Breast epithelium (tissue), 4 donors: ENCODE results near the gene KLF3. TPM values are rescaled to one million over a fixed set of nuclear protein-coding genes. Genes with fewer than 3 reads are reported as not detected.

Experiments
- DNase-seq, 2 donors: peaks; one replicate each; pipeline ENCODE4 v3.0.0-alpha.2; 2019; ENCODE audit warnings: low spot score in 2 of 2
- H3K27ac ChIP-seq, 2 donors: fragments of 200-600 bp; sonication (generic) in 1 of 2; one replicate each; pipeline ENCODE4 v1.5.1; 2016 to 2019; ENCODE audit warnings: mild to moderate bottlenecking in 1 of 2
- H3K27me3 ChIP-seq, 2 donors: fragments of 200-600 bp; sonication (generic) in 1 of 2; one replicate each; pipeline versions ENCODE4 v1.5.1 to v1.6.0; 2017 to 2019; ENCODE audit warnings: control low read depth in 1 of 2, mild to moderate bottlenecking in 1 of 2
- H3K36me3 ChIP-seq: fragments of 200-600 bp; one replicate; pipeline ENCODE4 v1.5.1; 2019
- H3K4me1 ChIP-seq, 2 donors: fragments of 200-600 bp; sonication (generic); one replicate each; pipeline ENCODE4 v1.5.1; 2016 to 2019; ENCODE audit warnings: control low read depth in 1 of 2
- H3K4me3 ChIP-seq, 3 donors: fragments of 200-600 bp; sonication (generic); 1 replicate in 2 of 3; 2 replicates in 1 of 3; pipeline ENCODE4 v1.5.1; 2016 to 2019; ENCODE audit warnings: mild to moderate bottlenecking in 3 of 3, moderate library complexity in 2 of 3
- H3K9me3 ChIP-seq, 2 donors: fragments of 200-600 bp; sonication (generic) in 1 of 2; one replicate each; pipeline ENCODE4 v1.5.1; 2016 to 2019; ENCODE audit warnings: control low read depth in 1 of 2
- CTCF ChIP-seq, 3 donors: fragments of 450-650 bp; IDR thresholded peaks; one replicate each; pipeline ENCODE4 v1.5.1; 2016 to 2017; ENCODE audit warnings: antibody characterized with exemption in 3 of 3, mild to moderate bottlenecking in 3 of 3, moderate library complexity in 3 of 3
- POLR2A ChIP-seq: fragments of 450-650 bp; IDR thresholded peaks from one replicate; pipeline ENCODE4 v1.6.1; 2016; ENCODE audit warnings: antibody characterized with exemption, mild to moderate bottlenecking, moderate library complexity
- POLR2AphosphoS5 ChIP-seq, 3 donors: sonication (generic); formaldehyde crosslinking; IDR thresholded peaks; one replicate each; pipeline ENCODE4 v1.6.1; 2017; ENCODE audit warnings: antibody characterized with exemption in 3 of 3
- intact Hi-C: fragments of 100-400 bp; cut with DNase I; formaldehyde crosslinking; loops from one replicate; pipeline ENCODE4 v1.15.1; 2023; ENCODE audit warnings: low total_unique reads
- total RNA-seq, 3 donors: library from RNA; depleted of rRNA; stranded (reverse); fragments of >200 nt; gene quantifications; one replicate each; pipeline ENCODE4 v1.1.0, GENCODE V29; 2016

The KLF3 gene
- total RNA-seq, 3 donors from 2014 or later: 33.4 to 48.5 (median 36.0) TPM

DNA sequence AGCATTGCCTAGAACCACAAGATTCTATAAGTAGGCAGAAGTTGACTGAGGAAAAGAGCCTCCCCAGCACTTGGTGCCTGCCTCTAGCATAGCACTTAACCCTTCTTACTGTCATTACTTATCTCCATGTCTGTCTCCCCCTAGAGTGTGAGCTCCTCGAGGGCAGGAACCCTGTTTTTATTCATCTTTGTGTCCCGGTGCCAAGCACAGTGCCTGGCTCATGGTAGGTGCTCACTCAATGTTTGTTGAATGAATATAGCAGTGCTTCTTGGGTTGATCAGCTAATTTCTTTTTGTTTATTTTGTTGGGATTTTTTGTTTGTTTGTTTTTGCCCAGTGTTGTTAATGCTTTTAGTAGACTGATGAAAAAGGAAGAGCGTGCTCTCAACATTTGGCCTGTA is 30.3 kb downstream of the KLF3 start:
- H3K4me1 ChIP-seq: no peaks in the 10 kb centered on the region
- DNase-seq: no peak
- H3K27ac ChIP-seq: no peak overlapping the region
- intact Hi-C loops: no loop called here
- H3K9me3 ChIP-seq: no peaks in the 10 kb centered on the region
- no peaks in the 10 kb centered on the region for H3K36me3 ChIP-seq
- no peak overlapping the region for H3K4me3 ChIP-seq
- no peak for TF ChIP-seq CTCF (IDR thresholded peaks at IDR 0.05)
- TF ChIP-seq POLR2A: no peak
- no peak for TF ChIP-seq POLR2AphosphoS5 (IDR thresholded peaks at IDR 0.05)
- no peaks in the 10 kb centered on the region for H3K27me3 ChIP-seq

GRCh38 chr4:38695809-38696208 is 31.8 kb downstream of the KLF3 start:
- intact Hi-C loops: no loop called here
- H3K4me1 ChIP-seq: no peaks in the 10 kb centered on the region
- H3K9me3 ChIP-seq: no peaks in the 10 kb centered on the region
- TF ChIP-seq CTCF (IDR thresholded peaks at IDR 0.05) (no peak), POLR2AphosphoS5 (IDR thresholded peaks at IDR 0.05) (no peak), POLR2A (no peak)
- DNase-seq: no peak
- H3K36me3 ChIP-seq: no peaks in the 10 kb centered on the region
- no peak overlapping the region for H3K4me3 ChIP-seq
- no peaks in the 10 kb centered on the region for H3K27me3 ChIP-seq
- no peak overlapping the region for H3K27ac ChIP-seq

DNA sequence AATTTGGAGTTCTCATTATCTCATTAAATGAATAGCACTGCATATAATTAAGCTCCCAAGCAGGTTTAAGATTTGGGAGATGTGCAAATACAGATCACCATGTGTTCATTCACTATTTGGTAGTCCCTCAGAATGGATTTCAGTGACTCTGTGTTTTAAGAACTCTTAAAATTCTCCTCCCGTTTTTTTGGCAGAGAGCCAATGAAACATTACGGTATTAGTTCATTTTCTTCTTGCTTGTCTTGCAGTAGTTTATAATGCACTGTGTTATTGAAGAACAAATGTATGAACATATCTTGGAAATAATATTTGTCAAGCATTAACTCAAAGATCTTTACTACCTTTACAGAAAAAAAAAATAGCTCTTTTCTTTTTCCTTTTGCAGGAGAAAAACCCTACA is 32.7 kb downstream of the KLF3 start:
- no peak for DNase-seq
- Histone ChIP-seq H3K27me3 (no peaks in the 10 kb centered on the region), H3K9me3 (no peaks in the 10 kb centered on the region), H3K4me3 (no peak overlapping the region), H3K4me1 (no peaks in the 10 kb centered on the region), H3K27ac (no peak overlapping the region), H3K36me3 (no peaks in the 10 kb centered on the region)
- TF ChIP-seq CTCF (IDR thresholded peaks at IDR 0.05): no peak
- intact Hi-C loops: no loop called here

DNA sequence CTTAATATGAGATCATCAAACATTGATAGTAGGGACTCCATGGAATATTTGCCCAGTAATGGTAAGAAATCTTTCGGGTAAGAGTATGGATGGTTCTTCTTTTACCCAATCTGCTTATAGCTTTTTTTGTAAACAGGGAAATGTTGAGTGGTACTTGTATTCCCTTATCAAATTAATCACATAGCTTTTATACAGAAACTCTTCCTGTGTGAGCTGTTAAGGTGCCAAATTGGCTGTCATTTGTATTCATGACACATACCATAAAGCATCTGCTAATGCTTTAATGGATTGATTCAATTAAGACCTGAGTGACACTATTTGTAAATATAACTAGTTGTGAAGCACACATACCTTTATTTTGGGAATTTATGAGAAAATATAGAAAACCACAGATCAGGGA is 34.2 kb downstream of the KLF3 start:
- Histone ChIP-seq H3K9me3 (no peaks in the 10 kb centered on the region), H3K4me3 (no peak overlapping the region), H3K4me1 (no peaks in the 10 kb centered on the region), H3K27ac (no peak overlapping the region), H3K27me3 (no peaks in the 10 kb centered on the region), H3K36me3 (no peaks in the 10 kb centered on the region)
- TF ChIP-seq CTCF (IDR thresholded peaks at IDR 0.05): no peak
- TF ChIP-seq POLR2A: no peak
- no peak for TF ChIP-seq POLR2AphosphoS5 (IDR thresholded peaks at IDR 0.05)
- intact Hi-C loops: no loop called here
- DNase-seq: no peak

DNA sequence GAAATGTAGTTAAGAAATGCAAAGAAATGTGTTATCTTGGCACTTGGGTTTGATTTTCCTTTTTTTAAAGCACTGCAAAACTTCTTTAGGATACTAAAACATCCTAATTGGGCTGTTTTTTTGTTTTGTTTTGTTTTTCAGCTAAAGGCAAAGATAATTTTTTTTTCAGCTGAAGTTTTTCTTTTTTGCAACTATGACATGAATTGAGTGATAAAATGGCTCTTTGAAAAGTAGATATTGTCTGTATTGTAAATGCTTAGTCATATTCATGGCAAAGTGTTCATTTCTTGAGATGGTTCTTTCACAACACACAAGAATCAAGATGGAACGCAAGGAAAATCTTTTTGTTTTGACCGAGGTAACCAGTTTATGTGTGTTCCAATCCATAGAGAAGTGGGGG is 35.1 kb downstream of the KLF3 start:
- Histone ChIP-seq H3K36me3 (no peaks in the 10 kb centered on the region), H3K9me3 (no peaks in the 10 kb centered on the region), H3K27me3 (no peaks in the 10 kb centered on the region), H3K4me3 (no peak overlapping the region), H3K4me1 (no peaks in the 10 kb centered on the region), H3K27ac (no peak overlapping the region)
- no peak for DNase-seq
- intact Hi-C loops: no loop called here
- TF ChIP-seq POLR2A: no peak
- TF ChIP-seq POLR2AphosphoS5 (IDR thresholded peaks at IDR 0.05): no peak
- no peak for TF ChIP-seq CTCF (IDR thresholded peaks at IDR 0.05)
